Measurements from ENCODE around the gene ABCB7.
"Not testable (repeated sequence)": the region's sequence is repeated elsewhere in the genome, so short reads cannot be mapped to it uniquely, and the experiment has no call there.

The ABCB7 gene

GRCh38 chrX:75155827-75156525 is at the start of gene ABCB7:
Gene ABCB7, minus strand, starts transcription at chrX:75156283. Its CDS starts 11 bp downstream, at chrX:75156272.
- Histone ChIP-seq H3K9ac (ENCODE audit: low read depth in 1 of 2, low read length in 2 of 2) (peak within 1 kb of the TSS; percentile 67 to 81), H3K4me3 (ENCODE audit: low read length in 2 of 2) (peak within 1 kb of the TSS; percentile 69 to 89), H3K4me1 (ENCODE audit: control insufficient read depth in 2 of 2, insufficient read depth in 2 of 2, low read length in 2 of 2) (peaks cover 0 to 4% of the 10 kb centered on the region in 2 donors), H3K9me3 (ENCODE audit: control insufficient read depth in 2 of 2, low read length in 2 of 2) (no peaks in the 10 kb centered on the region), H3K27me3 (ENCODE audit: control insufficient read depth in 2 of 2, insufficient read depth in 2 of 2, low read length in 2 of 2) (no peaks in the 10 kb centered on the region), H3K27ac (ENCODE audit: low read depth in 2 of 2, low read length in 2 of 2) (peak within 1 kb of the TSS; percentile 73 to 74), H3K36me3 (ENCODE audit: control insufficient read depth in 2 of 2, insufficient read depth in 2 of 2, low read length in 2 of 2) (no peaks in the 10 kb centered on the region)

GRCh38 chrX:75188415-75189206 is 32.5 kb upstream of the ABCB7 start:
- H3K27me3 ChIP-seq (ENCODE audit: control insufficient read depth in 2 of 2, insufficient read depth in 2 of 2, low read length in 2 of 2); H3K4me1 ChIP-seq (ENCODE audit: control insufficient read depth in 2 of 2, insufficient read depth in 2 of 2, low read length in 2 of 2); H3K36me3 ChIP-seq (ENCODE audit: control insufficient read depth in 2 of 2, insufficient read depth in 2 of 2, low read length in 2 of 2); H3K27ac ChIP-seq (ENCODE audit: low read depth in 2 of 2, low read length in 2 of 2); H3K9ac ChIP-seq (ENCODE audit: low read depth in 1 of 2, low read length in 2 of 2); H3K9me3 ChIP-seq (ENCODE audit: control insufficient read depth in 2 of 2, low read length in 2 of 2): not testable (repeated sequence)
- H3K4me3 ChIP-seq (ENCODE audit: low read length in 2 of 2), result peak overlapping the region in 1 of 2 donors; percentile 35

- H3K27me3 ChIP-seq (ENCODE audit: control insufficient read depth in 2 of 2, insufficient read depth in 2 of 2, low read length in 2 of 2), result no peaks in the 10 kb centered on the region
- H3K4me3 ChIP-seq (ENCODE audit: low read length in 2 of 2), result no peak overlapping the region
- H3K4me1 ChIP-seq (ENCODE audit: control insufficient read depth in 2 of 2, insufficient read depth in 2 of 2, low read length in 2 of 2), result no peaks in the 10 kb centered on the region
- no peak overlapping the region for H3K27ac ChIP-seq (ENCODE audit: low read depth in 2 of 2, low read length in 2 of 2)
- no peaks in the 10 kb centered on the region for H3K36me3 ChIP-seq (ENCODE audit: control insufficient read depth in 2 of 2, insufficient read depth in 2 of 2, low read length in 2 of 2)
- H3K9me3 ChIP-seq (ENCODE audit: control insufficient read depth in 2 of 2, low read length in 2 of 2), result no peaks in the 10 kb centered on the region
- H3K9ac ChIP-seq (ENCODE audit: low read depth in 1 of 2, low read length in 2 of 2), result no peak overlapping the region
Observed at GRCh38 chrX:75181721-75182120, 25.6 kb upstream of the ABCB7 start.

GRCh38 chrX:75179536-75180293 is 23.6 kb upstream of the ABCB7 start:
- not testable (repeated sequence) for H3K36me3 ChIP-seq (ENCODE audit: control insufficient read depth in 2 of 2, insufficient read depth in 2 of 2, low read length in 2 of 2); H3K27me3 ChIP-seq (ENCODE audit: control insufficient read depth in 2 of 2, insufficient read depth in 2 of 2, low read length in 2 of 2); H3K27ac ChIP-seq (ENCODE audit: low read depth in 2 of 2, low read length in 2 of 2); H3K9me3 ChIP-seq (ENCODE audit: control insufficient read depth in 2 of 2, low read length in 2 of 2); H3K4me1 ChIP-seq (ENCODE audit: control insufficient read depth in 2 of 2, insufficient read depth in 2 of 2, low read length in 2 of 2); H3K4me3 ChIP-seq (ENCODE audit: low read length in 2 of 2); H3K9ac ChIP-seq (ENCODE audit: low read depth in 1 of 2, low read length in 2 of 2)

- H3K9ac ChIP-seq (ENCODE audit: low read depth in 1 of 2, low read length in 2 of 2); H3K9me3 ChIP-seq (ENCODE audit: control insufficient read depth in 2 of 2, low read length in 2 of 2); H3K4me3 ChIP-seq (ENCODE audit: low read length in 2 of 2); H3K27me3 ChIP-seq (ENCODE audit: control insufficient read depth in 2 of 2, insufficient read depth in 2 of 2, low read length in 2 of 2); H3K36me3 ChIP-seq (ENCODE audit: control insufficient read depth in 2 of 2, insufficient read depth in 2 of 2, low read length in 2 of 2); H3K4me1 ChIP-seq (ENCODE audit: control insufficient read depth in 2 of 2, insufficient read depth in 2 of 2, low read length in 2 of 2); H3K27ac ChIP-seq (ENCODE audit: low read depth in 2 of 2, low read length in 2 of 2): not testable (repeated sequence)
Observed at GRCh38 chrX:75172257-75172890, 16.3 kb upstream of the ABCB7 start.

GRCh38 chrX:75158054-75158453 is 2.0 kb upstream of the ABCB7 start:
- no peaks in the 10 kb centered on the region for H3K36me3 ChIP-seq (ENCODE audit: control insufficient read depth in 2 of 2, insufficient read depth in 2 of 2, low read length in 2 of 2)
- H3K4me3 ChIP-seq (ENCODE audit: low read length in 2 of 2), result no peak overlapping the region
- no peaks in the 10 kb centered on the region for H3K9me3 ChIP-seq (ENCODE audit: control insufficient read depth in 2 of 2, low read length in 2 of 2)
- H3K9ac ChIP-seq (ENCODE audit: low read depth in 1 of 2, low read length in 2 of 2), result no peak overlapping the region
- no peaks in the 10 kb centered on the region for H3K27me3 ChIP-seq (ENCODE audit: control insufficient read depth in 2 of 2, insufficient read depth in 2 of 2, low read length in 2 of 2)
- H3K27ac ChIP-seq (ENCODE audit: low read depth in 2 of 2, low read length in 2 of 2), result no peak overlapping the region
- peaks cover 0 to 4% of the 10 kb centered on the region in 2 donors for H3K4me1 ChIP-seq (ENCODE audit: control insufficient read depth in 2 of 2, insufficient read depth in 2 of 2, low read length in 2 of 2)

GRCh38 chrX:75156531-75156945 is 455 bp upstream of the ABCB7 start:
- H3K4me1 ChIP-seq (ENCODE audit: control insufficient read depth in 2 of 2, insufficient read depth in 2 of 2, low read length in 2 of 2), result peaks cover 0 to 4% of the 10 kb centered on the region in 2 donors
- no peaks in the 10 kb centered on the region for H3K36me3 ChIP-seq (ENCODE audit: control insufficient read depth in 2 of 2, insufficient read depth in 2 of 2, low read length in 2 of 2)
- peak overlapping the region; percentile 69 to 89 for H3K4me3 ChIP-seq (ENCODE audit: low read length in 2 of 2)
- no peaks in the 10 kb centered on the region for H3K9me3 ChIP-seq (ENCODE audit: control insufficient read depth in 2 of 2, low read length in 2 of 2)
- peak overlapping the region; percentile 73 to 74 for H3K27ac ChIP-seq (ENCODE audit: low read depth in 2 of 2, low read length in 2 of 2)
- peak overlapping the region; percentile 67 to 81 for H3K9ac ChIP-seq (ENCODE audit: low read depth in 1 of 2, low read length in 2 of 2)
- no peaks in the 10 kb centered on the region for H3K27me3 ChIP-seq (ENCODE audit: control insufficient read depth in 2 of 2, insufficient read depth in 2 of 2, low read length in 2 of 2)

- Histone ChIP-seq H3K4me1 (ENCODE audit: control insufficient read depth in 2 of 2, insufficient read depth in 2 of 2, low read length in 2 of 2) (peaks cover 0 to 4% of the 10 kb centered on the region in 2 donors), H3K27me3 (ENCODE audit: control insufficient read depth in 2 of 2, insufficient read depth in 2 of 2, low read length in 2 of 2) (no peaks in the 10 kb centered on the region), H3K9me3 (ENCODE audit: control insufficient read depth in 2 of 2, low read length in 2 of 2) (no peaks in the 10 kb centered on the region), H3K27ac (ENCODE audit: low read depth in 2 of 2, low read length in 2 of 2) (peak overlapping the region; percentile 73 to 74), H3K9ac (ENCODE audit: low read depth in 1 of 2, low read length in 2 of 2) (peak overlapping the region; percentile 67 to 81), H3K4me3 (ENCODE audit: low read length in 2 of 2) (peak overlapping the region; percentile 69 to 89), H3K36me3 (ENCODE audit: control insufficient read depth in 2 of 2, insufficient read depth in 2 of 2, low read length in 2 of 2) (no peaks in the 10 kb centered on the region)
Observed at GRCh38 chrX:75155447-75155826, 646 bp downstream of the ABCB7 start.

- Histone ChIP-seq H3K9ac (ENCODE audit: low read depth in 1 of 2, low read length in 2 of 2) (no peak overlapping the region), H3K4me1 (ENCODE audit: control insufficient read depth in 2 of 2, insufficient read depth in 2 of 2, low read length in 2 of 2) (peaks cover 0 to 4% of the 10 kb centered on the region in 2 donors), H3K4me3 (ENCODE audit: low read length in 2 of 2) (no peak overlapping the region), H3K9me3 (ENCODE audit: control insufficient read depth in 2 of 2, low read length in 2 of 2) (no peaks in the 10 kb centered on the region), H3K27ac (ENCODE audit: low read depth in 2 of 2, low read length in 2 of 2) (no peak overlapping the region), H3K27me3 (ENCODE audit: control insufficient read depth in 2 of 2, insufficient read depth in 2 of 2, low read length in 2 of 2) (no peaks in the 10 kb centered on the region), H3K36me3 (ENCODE audit: control insufficient read depth in 2 of 2, insufficient read depth in 2 of 2, low read length in 2 of 2) (no peaks in the 10 kb centered on the region)
Observed at GRCh38 chrX:75154871-75155270, 1.2 kb downstream of the ABCB7 start.
